COLO668 (cell line): ENCODE measurements around the gene UST.
"Not testable (repeated sequence)": the region's sequence is repeated elsewhere in the genome, so short reads cannot be mapped to it uniquely, and the experiment has no call there.

Experiments
- DNase-seq: peaks from one replicate; lab custom pipeline; 2025; ENCODE audit not compliant: unreplicated experiment; lab: John Stamatoyannopoulos, UW

UST gene

GRCh38 chr6:149103950-149104349 lies 357.1 kb downstream of the UST start:
- DNase-seq: not testable (repeated sequence)

- DNase-seq: no peak
Observed at GRCh38 chr6:149107520-149107919, 360.7 kb downstream of the UST start.

DNA sequence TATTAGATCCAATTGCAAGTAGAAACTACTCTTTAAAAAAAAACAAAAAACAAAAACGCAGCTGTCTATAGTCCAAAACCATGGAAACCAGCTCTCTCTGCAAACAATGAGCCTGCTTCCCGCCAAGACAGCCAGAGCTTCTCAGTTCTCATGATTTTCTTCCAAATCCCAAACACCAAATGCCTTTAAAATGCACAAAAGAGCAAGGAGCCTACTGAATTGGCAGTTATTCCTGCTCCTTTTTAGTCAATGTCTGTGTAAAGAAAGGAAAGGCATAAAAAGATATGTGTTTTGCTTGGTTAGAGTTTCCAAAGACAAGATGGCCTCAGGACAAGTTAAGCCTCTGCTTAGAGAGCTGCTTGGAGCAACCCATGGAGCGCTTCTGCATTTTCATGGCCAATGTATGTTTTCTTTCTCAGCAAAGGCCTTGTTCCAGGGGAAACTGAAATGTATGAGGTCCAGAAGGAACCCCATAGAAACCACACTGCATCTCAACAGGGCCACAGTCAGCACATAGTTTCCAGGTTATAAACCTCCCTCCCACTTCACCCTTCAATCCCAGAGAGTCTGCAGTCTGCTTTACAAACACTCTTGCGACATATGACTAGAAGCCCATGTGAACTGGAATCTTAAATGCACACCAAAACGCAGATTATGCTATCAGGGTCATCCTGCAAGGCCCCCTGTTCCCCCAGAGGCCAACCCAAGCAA lies 361.4 kb downstream of the UST start:
- DNase-seq: no peak

DNA sequence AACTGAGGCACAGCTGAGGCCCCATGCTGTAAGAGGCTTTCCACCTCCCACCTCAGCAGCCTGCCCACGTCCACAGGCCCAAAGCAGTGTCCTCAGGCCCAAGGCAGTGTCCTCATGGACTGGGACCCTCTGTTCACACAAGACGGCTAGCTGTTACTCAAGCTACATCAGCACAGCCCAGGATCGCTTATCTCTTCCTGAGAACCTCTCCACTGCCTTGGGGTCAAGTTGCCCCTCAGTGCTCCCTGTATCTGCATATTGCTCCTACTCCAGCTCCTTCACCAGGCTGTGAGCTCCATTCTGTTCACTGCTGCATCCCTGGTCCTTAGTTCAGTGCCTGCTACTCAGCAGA lies 361.9 kb downstream of the UST start:
- DNase-seq: no peak

DNA sequence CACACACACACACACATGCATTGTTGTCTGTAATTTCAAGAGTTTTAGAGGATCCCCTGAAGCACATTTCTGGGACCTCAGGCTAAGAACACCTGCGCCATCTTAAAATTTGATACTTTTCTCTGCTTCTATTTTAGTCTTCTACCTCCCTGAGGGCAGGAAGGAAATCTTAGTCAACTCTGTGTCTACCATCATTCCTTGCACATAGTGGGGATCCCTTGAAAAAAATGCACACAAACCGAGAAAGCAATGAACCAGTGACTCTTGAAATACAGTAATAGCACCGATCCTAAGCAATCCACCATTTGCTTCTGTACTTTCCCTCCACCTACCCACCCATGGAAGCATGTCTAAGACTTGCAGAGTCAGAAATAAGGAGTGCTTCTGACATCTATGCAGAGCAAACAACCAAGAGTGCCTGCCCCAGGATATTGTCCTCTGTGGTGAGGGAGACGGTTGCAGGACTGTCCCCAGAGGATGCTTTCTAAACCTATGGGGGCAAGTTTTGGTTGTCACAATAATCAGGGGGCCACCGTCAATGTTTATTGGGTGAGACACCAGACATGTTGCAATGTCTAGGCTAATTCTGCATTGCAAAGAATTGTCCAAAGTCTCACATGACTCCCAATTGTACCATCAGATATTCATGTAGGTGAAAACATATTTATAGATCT lies 362.7 kb downstream of the UST start:
- no peak for DNase-seq

DNA sequence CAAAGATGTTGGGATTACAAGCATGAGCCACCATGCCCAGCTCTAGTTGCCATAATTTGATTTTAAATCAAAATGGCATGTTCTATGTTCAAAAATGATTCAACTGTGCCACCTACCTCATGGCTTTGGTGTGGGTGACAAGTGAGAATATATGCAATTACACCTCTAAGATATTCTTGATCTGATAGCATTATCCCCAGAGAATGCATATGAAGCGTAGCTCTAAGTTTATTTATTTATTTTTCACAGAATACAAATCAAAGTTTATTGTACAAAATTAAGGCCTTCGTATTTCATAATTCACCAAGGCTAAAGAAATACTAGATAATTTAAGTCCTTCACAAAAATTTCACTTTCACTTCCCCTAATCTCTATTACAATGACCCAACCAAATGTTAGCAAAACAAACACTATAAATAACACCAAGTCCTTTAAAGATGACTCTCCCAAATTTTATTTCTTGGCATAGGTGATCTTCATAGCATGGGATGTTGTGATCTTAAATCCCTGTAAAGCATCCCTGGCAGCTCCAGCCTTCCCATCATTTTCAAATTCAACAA lies 364.8 kb downstream of the UST start:
- DNase-seq: no peak

- no peak for DNase-seq
Observed at GRCh38 chr6:149112976-149113375, 366.1 kb downstream of the UST start.

GRCh38 chr6:149114167-149114566 lies 367.3 kb downstream of the UST start:
- DNase-seq: no peak

DNA sequence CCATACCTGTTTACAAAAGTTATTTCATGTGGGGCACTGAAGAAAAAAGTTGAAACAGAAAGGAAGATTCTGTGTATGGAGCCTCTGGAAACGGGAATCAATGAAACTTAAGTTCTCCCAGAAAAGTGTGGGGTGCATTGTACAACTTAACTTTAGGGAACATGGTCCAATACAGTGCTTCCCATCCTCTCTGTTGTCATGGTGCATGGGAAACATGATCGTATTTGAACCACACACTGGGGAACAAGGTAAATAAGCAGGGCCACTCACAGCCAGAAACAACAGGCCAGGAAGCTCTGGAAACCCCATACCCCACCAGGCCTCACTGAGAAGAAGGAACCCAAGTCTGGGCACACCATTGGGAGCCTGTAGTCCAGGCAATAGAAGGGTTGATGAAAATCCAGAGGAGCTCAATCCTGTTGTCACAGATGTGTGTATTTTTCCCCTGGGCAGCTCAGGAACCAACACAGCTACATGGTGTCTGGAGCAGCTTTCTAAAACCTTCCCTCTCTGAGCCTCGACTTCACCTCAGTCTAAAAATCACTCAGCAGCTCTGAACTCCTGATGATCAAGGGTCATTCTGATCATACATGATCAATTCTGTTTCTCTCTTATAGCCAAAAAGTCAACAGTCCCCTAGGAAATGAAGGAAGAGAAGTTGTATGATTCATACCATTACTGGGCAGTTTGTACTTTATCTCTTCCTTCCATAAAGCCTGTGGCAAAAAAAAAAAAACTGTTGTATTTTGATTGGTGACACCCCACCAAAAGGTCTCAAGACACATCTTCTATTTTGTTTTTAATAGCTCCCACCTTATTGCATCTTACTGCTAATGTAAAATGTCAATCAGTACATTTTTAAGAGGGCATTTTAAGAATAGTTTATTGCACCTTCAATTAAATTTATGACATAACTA lies 372.2 kb downstream of the UST start:
- DNase-seq: no peak

DNA sequence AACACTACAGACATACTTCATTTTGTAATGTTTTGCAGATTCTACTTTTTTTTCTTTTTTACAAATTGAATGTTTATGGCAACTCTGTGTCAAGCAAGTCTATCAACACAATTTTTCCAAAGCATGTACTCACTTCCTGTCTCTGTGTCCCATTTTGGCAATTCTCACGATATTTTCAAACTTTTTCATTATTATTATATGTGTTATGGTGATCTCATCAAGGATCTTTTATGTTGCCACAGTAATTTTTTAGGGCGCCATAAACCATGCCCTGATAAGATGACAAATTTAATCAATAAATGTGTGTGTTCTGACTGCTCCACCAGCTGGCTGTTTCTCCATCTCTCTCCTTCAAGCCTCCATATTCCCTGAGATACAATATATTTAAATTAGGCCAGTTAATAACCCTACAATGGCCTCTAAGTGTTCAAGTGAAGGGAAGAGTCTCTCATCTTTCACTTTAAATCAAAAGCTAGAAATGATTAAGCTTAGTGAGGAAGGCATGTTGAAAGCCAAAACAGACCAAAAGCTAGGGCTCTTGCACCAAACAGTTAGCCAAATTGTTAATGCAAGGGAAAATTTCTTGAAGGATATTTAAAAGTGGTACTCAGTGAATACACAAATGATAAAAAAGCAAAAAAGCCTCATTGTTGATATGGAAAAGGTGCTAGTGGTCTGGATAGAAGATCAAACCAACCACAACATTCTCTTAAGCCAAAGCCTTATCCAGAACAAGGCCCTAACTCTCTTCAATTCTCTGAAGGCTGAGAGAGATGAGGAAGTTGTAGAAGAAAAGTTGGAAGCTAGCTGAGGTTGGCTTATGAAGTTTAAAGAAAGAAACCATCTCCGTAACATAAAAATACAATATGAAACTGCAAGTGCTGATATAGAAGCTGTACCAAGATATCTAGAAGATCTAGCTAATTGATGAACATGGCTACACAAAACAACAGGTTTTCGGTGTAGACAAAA lies 376.3 kb downstream of the UST start:
- no peak for DNase-seq

GRCh38 chr6:149125309-149125708 lies 378.5 kb downstream of the UST start:
- DNase-seq: no peak
